Middle frontal gyrus (tissue), 1 donor: ENCODE measurements around the gene EML4.
"Not testable (repeated sequence)": the region's sequence is repeated elsewhere in the genome, so short reads cannot be mapped to it uniquely, and the experiment has no call there.

ENCODE experiments used
- DNase-seq: peaks from one replicate; pipeline ENCODE4 v3.0.0-alpha.2; 2015; ENCODE audit warnings: low spot score; ENCODE audit errors: extremely low spot score

The EML4 gene

DNA sequence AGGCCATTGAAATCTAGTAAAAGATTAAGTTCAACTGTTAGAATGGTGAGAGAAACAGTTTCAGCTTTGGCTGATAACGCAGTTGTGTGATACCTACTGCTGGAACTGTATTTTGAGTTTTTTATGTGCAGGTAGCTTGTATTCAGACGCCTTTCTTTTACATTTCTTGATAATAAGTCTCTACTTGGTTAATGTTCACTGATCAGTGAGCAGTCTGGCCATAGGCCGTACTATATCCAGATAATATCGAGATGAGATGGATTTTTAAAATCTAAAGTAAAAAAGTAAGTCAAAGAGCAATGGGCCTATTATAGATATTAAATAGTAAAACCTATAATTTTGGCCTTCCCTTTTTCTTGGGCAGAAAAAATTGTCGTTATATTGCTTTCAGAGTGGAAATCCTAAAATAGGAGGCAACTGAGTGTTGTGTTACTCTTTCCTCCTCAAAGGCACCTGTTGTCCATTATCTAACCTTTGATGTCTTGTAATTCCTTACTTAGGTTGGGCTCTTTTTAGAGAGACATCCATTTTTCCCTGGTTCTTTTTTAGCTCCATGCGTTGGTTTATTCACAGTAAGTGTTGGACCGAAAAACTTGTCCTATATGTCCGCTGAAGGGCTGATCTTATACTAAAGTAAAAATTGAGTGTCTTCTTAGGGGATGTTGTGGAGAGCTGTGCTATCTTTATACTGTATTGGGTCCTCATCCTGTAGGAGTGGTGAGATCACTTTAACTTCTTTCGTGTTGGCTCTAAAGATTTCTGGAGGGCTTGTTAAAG, 1.7 kb downstream of the EML4 start:
- no peak for DNase-seq

GRCh38 chr2:42171396-42171980, 2.3 kb downstream of the EML4 start:
- no peak for DNase-seq

DNA sequence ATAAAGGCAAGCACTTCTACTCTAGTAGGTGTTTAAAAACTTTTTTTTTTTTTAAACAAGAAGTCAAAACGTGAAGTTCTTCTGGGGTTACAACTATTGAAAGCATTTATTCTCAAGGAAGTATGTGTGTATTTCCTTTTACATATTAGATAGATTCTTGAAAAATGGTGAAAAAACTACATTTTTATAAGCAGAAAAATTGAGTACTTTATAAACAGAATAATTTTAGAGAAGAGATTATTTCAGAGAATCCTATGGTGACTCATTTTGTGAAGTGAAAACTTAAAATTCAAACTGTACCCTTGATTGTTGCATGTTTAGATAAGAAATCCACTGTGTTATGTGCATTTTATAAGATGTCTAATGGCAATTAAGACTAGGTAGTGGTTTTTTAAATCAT, 2.9 kb downstream of the EML4 start:
- DNase-seq: no peak

DNA sequence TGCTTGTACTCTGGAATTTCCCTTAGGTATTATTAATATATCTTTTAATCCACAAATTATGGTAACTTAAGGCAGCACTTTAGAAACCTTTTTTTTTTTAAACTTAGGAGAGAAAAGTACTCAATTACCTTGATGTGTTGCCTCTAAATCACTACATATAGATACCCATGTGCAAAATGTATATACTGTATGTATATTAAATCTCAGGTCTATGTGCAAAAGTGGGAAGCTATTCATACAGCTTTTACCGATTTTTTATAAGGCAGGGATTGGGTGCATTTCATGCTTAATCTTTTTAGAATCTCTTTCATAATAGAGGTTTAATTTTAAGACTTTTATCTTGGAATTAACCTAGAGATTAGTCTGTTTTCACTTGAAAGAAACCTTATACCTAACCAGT, 3.4 kb downstream of the EML4 start:
- no peak for DNase-seq

DNA sequence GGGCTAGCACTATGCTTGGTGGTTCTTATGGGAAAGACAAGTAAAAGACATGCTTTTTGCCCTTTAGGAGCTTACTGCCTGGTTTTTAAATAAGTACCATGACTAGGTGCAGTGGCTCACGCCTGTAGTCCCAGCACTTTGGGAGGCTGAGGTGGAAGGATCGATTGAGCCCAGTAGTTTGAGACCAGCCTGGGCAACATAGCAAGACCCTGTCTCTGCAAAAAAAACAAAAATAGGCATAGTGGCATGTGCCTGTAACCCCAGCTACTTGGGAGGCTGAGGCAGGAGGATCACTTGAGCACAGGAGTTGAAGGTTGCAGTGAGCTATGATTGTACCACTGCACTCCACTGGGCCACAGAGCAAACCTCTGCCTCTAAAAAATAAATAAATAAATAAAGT, 4.3 kb downstream of the EML4 start:
- not testable (repeated sequence) for DNase-seq

DNA sequence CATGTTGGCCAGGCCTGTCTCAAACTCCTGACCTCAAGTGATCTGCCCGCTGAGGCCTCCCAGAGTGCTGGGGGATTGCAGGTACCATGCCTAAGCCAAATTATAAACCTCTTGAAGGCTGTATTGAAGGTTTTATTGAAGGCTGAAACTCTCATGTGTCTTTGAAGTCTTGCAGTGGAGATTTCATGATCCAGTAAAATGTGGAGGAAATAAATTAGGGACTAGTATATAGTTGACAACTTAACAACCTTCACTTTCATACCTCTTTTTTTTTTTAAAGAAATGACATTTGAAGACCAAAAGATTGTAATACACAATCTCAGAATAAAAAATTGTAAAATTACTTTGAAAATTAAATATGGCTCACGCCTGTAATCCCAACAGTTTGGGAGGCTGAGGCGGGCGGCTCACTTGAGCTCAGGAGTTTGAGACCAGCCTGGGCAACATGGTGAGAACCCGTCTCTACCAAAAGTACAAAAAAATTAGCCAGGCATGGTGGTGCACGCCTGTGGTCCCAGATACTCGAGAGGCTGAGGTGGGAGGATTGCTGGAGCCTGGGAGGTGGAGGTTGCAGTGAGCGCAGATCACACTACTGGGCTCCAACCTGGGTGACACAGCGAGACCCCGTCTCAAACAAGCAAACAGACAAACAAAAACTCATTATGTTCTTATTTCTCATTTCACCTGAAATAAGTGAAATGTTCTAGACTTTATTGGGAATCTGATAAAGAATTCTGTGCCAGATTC, 8.0 kb downstream of the EML4 start:
- no peak for DNase-seq

GRCh38 chr2:42178335-42178734, 9.2 kb downstream of the EML4 start:
- no peak for DNase-seq

DNA sequence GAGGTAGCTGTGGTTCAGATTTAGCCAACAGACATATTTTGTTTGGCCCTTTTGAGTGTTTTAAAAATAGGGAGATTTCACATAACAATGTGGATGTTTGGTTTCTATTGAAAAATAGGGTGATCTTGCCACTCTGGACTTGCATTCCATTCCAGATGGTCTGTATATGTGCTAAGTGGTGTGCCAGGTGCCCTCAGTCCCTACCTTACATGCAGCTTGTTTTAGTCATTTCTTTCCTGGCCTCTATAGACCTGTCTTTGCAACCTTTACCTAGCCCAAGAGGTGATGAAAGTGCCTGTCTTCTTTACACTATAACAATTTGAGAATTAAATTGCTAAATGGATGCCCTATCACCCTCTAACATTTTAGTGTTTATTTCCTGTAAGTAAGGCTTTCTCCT, 11.1 kb downstream of the EML4 start:
- DNase-seq: no peak

DNA sequence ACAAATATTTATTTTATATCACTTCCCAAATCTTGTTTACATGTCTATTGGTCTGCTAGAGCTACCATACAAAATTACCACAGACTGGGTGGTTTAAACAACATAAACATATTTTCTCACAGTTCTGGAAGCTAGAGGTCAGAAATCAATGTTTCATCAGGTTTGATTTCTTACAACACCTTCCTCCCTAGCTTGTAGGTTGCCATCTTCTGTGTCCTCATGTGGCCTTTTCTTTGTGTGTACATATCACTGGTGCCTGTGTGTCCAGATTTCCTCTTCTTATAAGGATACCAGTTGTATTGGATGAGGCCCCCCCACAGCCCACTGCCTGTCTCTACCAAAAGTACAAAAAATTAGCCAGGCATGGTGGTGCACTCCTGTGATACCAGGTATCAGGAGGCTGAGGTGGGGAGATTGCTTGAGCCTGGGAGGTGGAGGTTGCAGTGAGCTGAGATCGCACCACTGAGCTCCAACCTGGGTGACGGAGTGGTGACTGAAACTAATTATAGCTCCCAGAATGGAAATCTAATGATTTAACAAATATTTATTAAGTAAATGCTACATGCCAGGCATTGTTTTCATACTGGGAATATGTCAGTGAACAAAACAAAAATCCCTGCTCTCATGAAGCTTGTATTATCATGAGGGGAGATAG, 13.6 kb downstream of the EML4 start:
- no peak for DNase-seq

GRCh38 chr2:42183775-42184174, 14.6 kb downstream of the EML4 start:
- no peak for DNase-seq

- no peak for DNase-seq
Observed at GRCh38 chr2:42184346-42184745, 15.2 kb downstream of the EML4 start.

- DNase-seq: no peak
Observed at GRCh38 chr2:42185220-42185921, 16.2 kb downstream of the EML4 start.

- DNase-seq: no peak
Observed at GRCh38 chr2:42186366-42186765, 17.2 kb downstream of the EML4 start.

DNA sequence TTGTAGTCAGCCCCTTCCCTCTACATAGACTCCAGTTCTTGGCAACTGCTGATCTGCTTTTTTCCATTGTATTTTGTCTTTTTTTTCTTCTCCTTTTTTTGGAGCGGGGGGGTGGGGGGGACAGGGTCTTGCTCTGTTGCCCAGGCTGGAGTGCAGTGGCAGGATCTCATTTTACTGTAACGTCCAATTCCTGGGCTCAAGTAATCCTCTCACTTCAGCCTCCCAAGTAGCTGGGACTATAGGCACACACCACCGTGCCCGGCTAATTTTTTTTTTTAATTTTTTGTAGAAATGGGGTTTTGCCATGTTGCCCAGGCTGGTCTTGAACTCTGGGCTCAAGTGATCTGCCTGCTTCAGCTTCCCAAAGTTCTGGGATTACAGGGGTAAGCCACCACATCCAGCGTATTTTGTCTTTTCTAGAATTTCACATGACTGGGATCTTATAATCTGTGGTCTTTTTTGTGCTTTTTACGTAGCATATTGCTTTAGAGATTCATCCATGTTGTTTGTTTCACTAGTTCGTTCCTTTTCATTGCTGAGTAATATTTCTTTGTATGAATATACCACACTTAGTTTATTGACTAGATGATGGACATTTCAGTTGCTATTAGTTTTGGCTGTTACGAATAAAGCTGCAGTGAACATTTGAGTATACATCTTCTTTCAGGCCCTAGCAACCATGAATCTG, 17.9 kb downstream of the EML4 start:
- no peak for DNase-seq

DNA sequence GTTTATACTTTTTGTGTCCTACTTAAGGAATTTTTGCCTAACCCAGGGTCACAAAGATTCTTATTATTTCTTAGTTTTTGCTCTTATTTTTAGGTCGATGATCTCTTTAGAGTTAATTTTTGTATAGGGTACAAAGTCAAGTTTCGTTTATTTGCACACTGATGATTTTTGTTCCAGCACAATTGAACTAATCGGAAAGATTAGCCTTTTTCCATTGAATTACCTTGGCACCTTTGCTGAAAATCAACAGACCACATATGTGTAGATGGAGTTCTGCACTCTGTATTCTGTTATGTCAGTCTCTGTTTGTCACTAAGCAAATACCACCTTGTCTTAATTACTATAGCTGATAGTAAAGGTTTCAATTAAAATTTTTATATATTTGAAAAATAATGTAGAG, 18.7 kb downstream of the EML4 start:
- DNase-seq: no peak

- DNase-seq: no peak
Observed at GRCh38 chr2:42189235-42189566, 20.0 kb downstream of the EML4 start.

DNA sequence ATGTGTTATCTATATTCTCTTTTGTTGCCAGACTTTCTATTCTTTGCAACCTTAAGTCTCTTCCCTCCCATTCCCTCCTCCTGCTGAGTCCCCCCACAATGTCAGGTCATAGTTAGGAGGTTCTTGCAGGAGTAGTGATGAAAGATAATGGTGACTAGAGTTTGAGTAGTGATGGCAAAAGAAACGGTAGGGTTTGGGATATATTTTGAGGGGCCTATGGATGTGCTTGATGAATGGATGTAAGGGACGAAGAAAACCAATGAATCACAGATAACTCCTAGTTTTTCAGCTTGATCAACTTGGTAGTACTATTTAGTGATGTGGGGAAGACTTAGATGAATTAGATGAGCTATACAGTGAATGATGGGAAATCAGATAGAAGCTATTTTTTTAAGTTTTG, 21.0 kb downstream of the EML4 start:
- DNase-seq: no peak

- DNase-seq: no peak
Observed at GRCh38 chr2:42191285-42192009, 22.3 kb downstream of the EML4 start.

DNA sequence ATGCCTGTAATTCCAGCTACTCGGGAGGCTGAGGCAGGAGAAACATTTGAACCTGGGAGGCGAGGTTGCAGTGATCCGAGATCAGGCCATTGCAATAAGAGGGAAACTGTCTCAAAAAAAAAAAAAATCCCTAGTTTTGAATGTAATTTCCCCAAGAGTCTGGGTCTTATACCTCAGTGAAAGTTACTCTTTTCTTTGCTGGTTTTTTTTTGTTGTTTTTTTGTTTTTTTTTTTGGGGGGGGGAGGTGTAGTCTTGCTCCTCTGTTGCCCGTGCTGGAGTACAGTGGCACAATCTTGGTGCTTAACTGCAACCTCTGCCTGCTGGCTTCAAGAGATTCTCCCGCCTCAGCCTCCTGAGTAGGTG, 22.8 kb downstream of the EML4 start:
- DNase-seq: no peak
